Neural progenitor cell (in vitro differentiated cells): ENCODE results near the gene SLC2A9. TPM values are rescaled to one million over a fixed set of nuclear protein-coding genes. Genes with fewer than 3 reads are reported as not detected.

Experiments used
- DNase-seq: peaks from one replicate; pipeline ENCODE4 v3.0.0-alpha.2; 2016; ENCODE audit warnings: low spot score
- H2AFZ ChIP-seq: fragments of 200-600 bp; sonication (generic); replicated peaks from 2 replicates; pipeline ENCODE4 v1.6.1; 2016; ENCODE audit warnings: antibody characterized with exemption
- H3F3A ChIP-seq: fragments of 200-600 bp; sonication (generic); 2 replicates; pipeline ENCODE4 v1.6.1; 2016; ENCODE audit warnings: antibody characterized with exemption, low read depth
- H3K27ac ChIP-seq: fragments of 200-600 bp; sonication (generic); 2 replicates; pipeline ENCODE4 v1.5.1; 2016; ENCODE audit warnings: mild to moderate bottlenecking
- H3K27me3 ChIP-seq: fragments of 200-600 bp; sonication (generic); 2 replicates; pipeline ENCODE4 v1.6.1; 2016; ENCODE audit warnings: mild to moderate bottlenecking, moderate library complexity
- H3K36me3 ChIP-seq: fragments of 200-600 bp; sonication (generic); 2 replicates; pipeline ENCODE4 v1.5.1; 2016
- H3K4me1 ChIP-seq: fragments of 200-600 bp; sonication (generic); 2 replicates; pipeline ENCODE4 v1.6.1; 2016; ENCODE audit warnings: mixed run types
- H3K4me2 ChIP-seq: fragments of 200-600 bp; sonication (generic); 2 replicates; pipeline ENCODE4 v1.6.1; 2016
- H3K4me3 ChIP-seq: fragments of 200-600 bp; sonication (generic); 2 replicates; pipeline ENCODE4 v1.5.1; 2016
- H3K79me2 ChIP-seq: fragments of 200-600 bp; sonication (generic); 2 replicates; pipeline ENCODE4 v1.6.1; 2016; ENCODE audit warnings: low read depth
- H3K9ac ChIP-seq: fragments of 200-600 bp; sonication (generic); 2 replicates; pipeline ENCODE4 v1.6.1; 2016
- H3K9me3 ChIP-seq: fragments of 200-600 bp; sonication (generic); 2 replicates; pipeline ENCODE4 v1.5.1; 2016; ENCODE audit warnings: low read depth
- H4K20me1 ChIP-seq: fragments of 200-600 bp; sonication (generic); 2 replicates; pipeline ENCODE4 v1.6.1; 2016; ENCODE audit warnings: low read depth
- H3K27ac Mint-ChIP-seq: 3 replicates; pipeline ENCODE4 v1.8.0; 2021; ENCODE audit warnings: mixed read lengths
- H3K27me3 Mint-ChIP-seq: 2 replicates; pipeline ENCODE4 v1.8.0; 2022; ENCODE audit warnings: low read depth, mild to moderate bottlenecking, inconsistent platforms, moderate library complexity, mixed read lengths; ENCODE audit not compliant: insufficient read depth
- H3K36me3 Mint-ChIP-seq: 3 replicates; pipeline ENCODE4 v1.8.0; 2021; ENCODE audit warnings: mixed read lengths
- H3K4me1 Mint-ChIP-seq: 3 replicates; pipeline ENCODE4 v1.8.0; 2021; ENCODE audit warnings: mixed read lengths
- H3K4me3 Mint-ChIP-seq: 3 replicates; pipeline ENCODE4 v1.8.0; 2021; ENCODE audit warnings: mild to moderate bottlenecking, moderate library complexity, mixed read lengths
- H3K9me3 Mint-ChIP-seq: 3 replicates; pipeline ENCODE4 v1.8.0; 2020; ENCODE audit warnings: mixed read lengths
- CTCF ChIP-seq: fragments of 200-600 bp; sonication (generic); IDR thresholded peaks from 2 replicates; pipeline ENCODE4 v1.5.1; 2017; ENCODE audit warnings: antibody characterized with exemption, mild to moderate bottlenecking
- EZH2 ChIP-seq: fragments of 200-600 bp; sonication (generic); IDR thresholded peaks from 2 replicates; pipeline ENCODE4 v1.6.1; 2017; ENCODE audit warnings: antibody characterized with exemption, mild to moderate bottlenecking, moderate library complexity
- EZH2phosphoT487 ChIP-seq: fragments of 200-600 bp; sonication (generic); IDR thresholded peaks from 2 replicates; pipeline ENCODE4 v1.6.1; 2017; ENCODE audit warnings: antibody characterized with exemption
- total RNA-seq: library from RNA; depleted of rRNA; stranded (reverse); fragments of >200 nt; gene quantifications from 2 replicates; pipeline ENCODE4 v1.2.3, GENCODE V29; 2015; ENCODE audit warnings: low replicate concordance

Gene SLC2A9
- total RNA-seq, 1 donor from 2014 or later, result not detected

- Histone ChIP-seq H2AFZ (no peak overlapping the region), H3K27ac (no peak overlapping the region), H3K36me3 (no peaks in the 10 kb centered on the region), H3K27me3 (no peaks in the 10 kb centered on the region), H3K4me1 (peaks cover 13% of the 10 kb centered on the region), H3K4me2 (no peak overlapping the region), H3F3A (no peaks in the 10 kb centered on the region), H3K9me3 (no peaks in the 10 kb centered on the region), H3K79me2 (no peaks in the 10 kb centered on the region), H3K9ac (no peak overlapping the region), H4K20me1 (no peaks in the 10 kb centered on the region), H3K4me3 (no peak overlapping the region)
- Mint-ChIP-seq H3K36me3 (no peaks in the 10 kb centered on the region), H3K4me1 (peaks cover 35% of the 10 kb centered on the region), H3K9me3 (no peaks in the 10 kb centered on the region), H3K27ac (peak overlapping the region; percentile 30), H3K4me3 (no peak overlapping the region), H3K27me3 (peaks cover 4% of the 10 kb centered on the region)
- TF ChIP-seq EZH2phosphoT487 (no peak), EZH2 (no peak), CTCF (no peak)
- DNase-seq, result no peak
Measured at GRCh38 chr4:10033191-10033881, 12.0 kb upstream of the SLC2A9 start.

GRCh38 chr4:10032625-10033024, 11.3 kb upstream of the SLC2A9 start:
- peaks cover 13% of the 10 kb centered on the region for H3K4me1 ChIP-seq
- TF ChIP-seq EZH2phosphoT487, result no peak
- no peak overlapping the region for H3K4me3 ChIP-seq
- Mint-ChIP-seq H3K4me1 (peaks cover 35% of the 10 kb centered on the region), H3K27ac (peak overlapping the region; percentile 18), H3K9me3 (no peaks in the 10 kb centered on the region), H3K36me3 (no peaks in the 10 kb centered on the region), H3K4me3 (no peak overlapping the region), H3K27me3 (peaks cover 4% of the 10 kb centered on the region)
- H3K36me3 ChIP-seq, result no peaks in the 10 kb centered on the region
- H3K79me2 ChIP-seq, result no peaks in the 10 kb centered on the region
- H3K9ac ChIP-seq, result no peak overlapping the region
- no peaks in the 10 kb centered on the region for H4K20me1 ChIP-seq
- no peak overlapping the region for H3K4me2 ChIP-seq
- H3F3A ChIP-seq, result no peaks in the 10 kb centered on the region
- no peak for DNase-seq
- H2AFZ ChIP-seq, result no peak overlapping the region
- H3K27ac ChIP-seq, result no peak overlapping the region
- no peaks in the 10 kb centered on the region for H3K9me3 ChIP-seq
- H3K27me3 ChIP-seq, result no peaks in the 10 kb centered on the region

GRCh38 chr4:10031668-10032590, 10.6 kb upstream of the SLC2A9 start:
- Histone ChIP-seq H2AFZ (no peak overlapping the region), H3K27ac (no peak overlapping the region), H3K4me3 (no peak overlapping the region), H4K20me1 (no peaks in the 10 kb centered on the region), H3K79me2 (no peaks in the 10 kb centered on the region), H3K4me2 (no peak overlapping the region), H3K27me3 (no peaks in the 10 kb centered on the region), H3K9ac (no peak overlapping the region), H3K4me1 (peaks cover 13% of the 10 kb centered on the region), H3F3A (no peaks in the 10 kb centered on the region), H3K9me3 (no peaks in the 10 kb centered on the region), H3K36me3 (no peaks in the 10 kb centered on the region)
- Mint-ChIP-seq H3K4me3 (no peak overlapping the region), H3K27ac (peak overlapping the region; percentile 25), H3K36me3 (no peaks in the 10 kb centered on the region), H3K4me1 (peaks cover 35% of the 10 kb centered on the region), H3K9me3 (no peaks in the 10 kb centered on the region), H3K27me3 (peaks cover 4% of the 10 kb centered on the region)
- TF ChIP-seq CTCF (no peak), EZH2 (no peak), EZH2phosphoT487 (no peak)
- DNase-seq, result peak; percentile 50
